ENCODE measurements around the gene C11orf21.

DNA sequence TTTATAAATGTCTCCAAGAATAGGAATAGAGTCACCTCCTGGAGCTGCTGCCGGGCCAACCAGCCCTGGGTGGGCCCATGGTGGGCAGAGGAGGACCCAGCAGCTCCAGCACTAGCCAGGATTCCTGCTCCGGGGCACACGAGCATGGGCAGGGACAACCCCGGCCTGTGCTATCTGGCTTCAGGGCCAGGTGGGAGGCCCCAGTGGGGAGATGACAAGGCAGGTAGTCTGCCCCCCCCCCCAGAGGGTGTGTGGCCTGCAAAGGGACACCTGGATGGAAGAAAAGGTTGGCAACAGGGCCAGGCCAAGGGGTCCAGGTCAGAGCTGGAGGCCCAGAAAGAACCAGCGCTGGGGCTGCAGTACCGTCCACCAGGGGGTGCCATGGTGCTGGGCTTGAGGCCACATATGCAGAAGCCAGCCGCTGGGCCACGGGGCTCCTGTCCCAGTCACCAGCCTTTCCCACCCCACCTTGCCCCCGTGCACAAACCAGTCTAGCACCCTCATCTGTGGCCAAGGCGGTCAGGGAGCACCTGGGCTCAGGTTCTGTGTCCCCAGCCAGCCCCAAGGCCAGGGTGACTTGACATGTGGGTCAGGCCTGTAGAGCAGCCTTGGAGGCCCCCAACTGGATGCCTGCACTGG lies 3.5 kb upstream of the C11orf21 start:
- TF ChIP-seq EZH2 (IDR thresholded peaks at IDR 0.05; ENCODE audit: borderline replicate concordance, low read length): no peak
- TF ChIP-seq, protein P1, sequence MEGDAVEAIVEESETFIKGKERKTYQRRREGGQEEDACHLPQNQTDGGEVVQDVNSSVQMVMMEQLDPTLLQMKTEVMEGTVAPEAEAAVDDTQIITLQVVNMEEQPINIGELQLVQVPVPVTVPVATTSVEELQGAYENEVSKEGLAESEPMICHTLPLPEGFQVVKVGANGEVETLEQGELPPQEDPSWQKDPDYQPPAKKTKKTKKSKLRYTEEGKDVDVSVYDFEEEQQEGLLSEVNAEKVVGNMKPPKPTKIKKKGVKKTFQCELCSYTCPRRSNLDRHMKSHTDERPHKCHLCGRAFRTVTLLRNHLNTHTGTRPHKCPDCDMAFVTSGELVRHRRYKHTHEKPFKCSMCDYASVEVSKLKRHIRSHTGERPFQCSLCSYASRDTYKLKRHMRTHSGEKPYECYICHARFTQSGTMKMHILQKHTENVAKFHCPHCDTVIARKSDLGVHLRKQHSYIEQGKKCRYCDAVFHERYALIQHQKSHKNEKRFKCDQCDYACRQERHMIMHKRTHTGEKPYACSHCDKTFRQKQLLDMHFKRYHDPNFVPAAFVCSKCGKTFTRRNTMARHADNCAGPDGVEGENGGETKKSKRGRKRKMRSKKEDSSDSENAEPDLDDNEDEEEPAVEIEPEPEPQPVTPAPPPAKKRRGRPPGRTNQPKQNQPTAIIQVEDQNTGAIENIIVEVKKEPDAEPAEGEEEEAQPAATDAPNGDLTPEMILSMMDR (conservative IDR thresholded peaks at IDR 0.05 in 1 of 2, IDR thresholded peaks at IDR 0.05 in 1 of 2; ENCODE audit: extremely low read depth in 1 of 2, insufficient read depth in 1 of 2, low read depth in 1 of 2, low read length in 2 of 2): peak; percentile 66 to 91
